Spleen (tissue), 11 donors: ENCODE data around the gene KRT84. TPM values are rescaled to one million over a fixed set of nuclear protein-coding genes. Genes with fewer than 3 reads are reported as not detected.
A peak's percentile ranks its signal among the peaks of the same experiment; 100 is the strongest.
"Not testable (repeated sequence)": the region's sequence is repeated elsewhere in the genome, so short reads cannot be mapped to it uniquely, and the experiment has no call there.

ENCODE experiments used
- DNase-seq: peaks from one replicate; pipeline ENCODE4 v3.0.0-alpha.2; 2020
- H3K27ac ChIP-seq, 8 donors: fragments of 200-600 bp; sonication (generic) in 7 of 8; 1 replicate in 4 of 8; 2 replicates in 4 of 8; pipeline versions ENCODE4 v1.5.0 to v1.8.0; 2016 to 2021; ENCODE audit warnings: inconsistent platforms in 4 of 8, mild to moderate bottlenecking in 4 of 8, moderate library complexity in 1 of 8
- H3K27me3 ChIP-seq, 7 donors: fragments of 200-600 bp; sonication (generic) in 6 of 7; replicated peaks in 1 of 7; 1 replicate in 4 of 7; 2 replicates in 3 of 7; pipeline versions ENCODE4 v1.5.0 to v1.8.0; 2016 to 2021; ENCODE audit warnings: inconsistent platforms in 3 of 7, mild to moderate bottlenecking in 1 of 7
- H3K36me3 ChIP-seq, 6 donors: fragments of 200-600 bp; sonication (generic) in 5 of 6; 1 replicate in 4 of 6; 2 replicates in 2 of 6; pipeline versions ENCODE4 v1.5.0 to v1.8.0; 2016 to 2021; ENCODE audit warnings: inconsistent platforms in 2 of 6
- H3K4me1 ChIP-seq, 6 donors: fragments of 200-600 bp; sonication (generic) in 5 of 6; 1 replicate in 3 of 6; 2 replicates in 3 of 6; pipeline versions ENCODE4 v1.5.0 to v1.8.0; 2016 to 2021; ENCODE audit warnings: inconsistent platforms in 3 of 6
- H3K4me3 ChIP-seq, 8 donors: fragments of 200-600 bp; sonication (generic) in 7 of 8; 1 replicate in 4 of 8; 2 replicates in 4 of 8; pipeline versions ENCODE4 v1.5.0 to v1.8.0; 2016 to 2021; ENCODE audit warnings: inconsistent platforms in 4 of 8, mild to moderate bottlenecking in 4 of 8, moderate library complexity in 2 of 8
- H3K9me3 ChIP-seq, 8 donors: fragments of 200-600 bp; sonication (generic) in 7 of 8; 1 replicate in 4 of 8; 2 replicates in 4 of 8; pipeline versions ENCODE4 v1.5.0 to v1.8.0; 2016 to 2021; ENCODE audit warnings: inconsistent platforms in 4 of 8
- CTCF ChIP-seq, 11 experiments: fragments of 200-600 bp in 7 of 11; fragments of 450-650 bp in 4 of 11; sonication (generic) in 4 of 11; IDR thresholded peaks in 8 of 11; conservative IDR thresholded peaks in 3 of 11; 1 replicate in 7 of 11; 2 replicates in 4 of 11; pipeline versions ENCODE4 v1.4.0 to v1.8.0; 2016 to 2021; ENCODE audit warnings: antibody characterized with exemption in 11 of 11, inconsistent platforms in 4 of 11, mild to moderate bottlenecking in 1 of 11
- POLR2A ChIP-seq, 3 donors: fragments of 450-650 bp; IDR thresholded peaks; one replicate each; pipeline ENCODE4 v1.5.1; 2017; ENCODE audit warnings: antibody characterized with exemption in 3 of 3, mild to moderate bottlenecking in 1 of 3
- POLR2AphosphoS5 ChIP-seq, 3 donors: sonication (generic); formaldehyde crosslinking; IDR thresholded peaks; one replicate each; pipeline ENCODE4 v1.5.1; 2017; ENCODE audit warnings: antibody characterized with exemption in 3 of 3
- WGBS, 5 donors: extraction: QIAGEN DNeasy Blood & Tissue Kit in 3 of 5; methylation state at CpG; one replicate each; pipeline versions ENCODE4 v1.1.5 to v1.1.7; 2013 to 2018; 5-methylcytosine and 5-hydroxymethylcytosine counted together
- intact Hi-C: fragments of 100-400 bp; cut with DNase I; formaldehyde crosslinking; loops from one replicate; pipeline ENCODE4 v1.15.0; 2023; ENCODE audit warnings: low total_unique reads
- polyA plus RNA-seq, 3 donors: library from polyadenylated mRNA; stranded (reverse); fragments of 200-250 nt; gene quantifications; one replicate each; pipeline ENCODE4 v1.2.1, GENCODE V29; 2013
- total RNA-seq, 7 donors: library from RNA; depleted of rRNA in 3 of 7; stranded (reverse); fragments of >200 nt in 3 of 7; fragmentation: NEBNext Ultra II Directional in 4 of 7; extraction: Animal tissue kit (Norgen Biotek cat#: 25700) in 4 of 7; gene quantifications; one replicate each; pipeline versions ENCODE4 v1.1.0 to v1.2.1, GENCODE V29; 2016 to 2021
- donor health status: healthy with polysubstance abuse.
- donor health status: DM: no; HTN: no; CAD: no; lungs with moderate emphysema.
- donor health status: DM: no; HTN: no; CAD: no.
- donor health status: Bipolar disorder and iron deficiency.
- donor health status: healthy.
- donor health status: DM: no; HTN: no; CAD: no.
- donor health status: DM: yes; HTN: yes; CAD: no.

The KRT84 gene
- total and polyA plus RNA-seq, 10 donors, result 0.52 TPM; not detected in 9

- peaks cover 0 to 23% (median 8%) of the 10 kb centered on the region in 6 donors for H3K4me1 ChIP-seq
- WGBS, 5 donors, result 68 to 80% (median 76%) methylated on average over 6 of the region's 6 CpGs
- no peak for DNase-seq
Measured at GRCh38 chr12:52349196-52349595, 36.3 kb downstream of the KRT84 start.

DNA sequence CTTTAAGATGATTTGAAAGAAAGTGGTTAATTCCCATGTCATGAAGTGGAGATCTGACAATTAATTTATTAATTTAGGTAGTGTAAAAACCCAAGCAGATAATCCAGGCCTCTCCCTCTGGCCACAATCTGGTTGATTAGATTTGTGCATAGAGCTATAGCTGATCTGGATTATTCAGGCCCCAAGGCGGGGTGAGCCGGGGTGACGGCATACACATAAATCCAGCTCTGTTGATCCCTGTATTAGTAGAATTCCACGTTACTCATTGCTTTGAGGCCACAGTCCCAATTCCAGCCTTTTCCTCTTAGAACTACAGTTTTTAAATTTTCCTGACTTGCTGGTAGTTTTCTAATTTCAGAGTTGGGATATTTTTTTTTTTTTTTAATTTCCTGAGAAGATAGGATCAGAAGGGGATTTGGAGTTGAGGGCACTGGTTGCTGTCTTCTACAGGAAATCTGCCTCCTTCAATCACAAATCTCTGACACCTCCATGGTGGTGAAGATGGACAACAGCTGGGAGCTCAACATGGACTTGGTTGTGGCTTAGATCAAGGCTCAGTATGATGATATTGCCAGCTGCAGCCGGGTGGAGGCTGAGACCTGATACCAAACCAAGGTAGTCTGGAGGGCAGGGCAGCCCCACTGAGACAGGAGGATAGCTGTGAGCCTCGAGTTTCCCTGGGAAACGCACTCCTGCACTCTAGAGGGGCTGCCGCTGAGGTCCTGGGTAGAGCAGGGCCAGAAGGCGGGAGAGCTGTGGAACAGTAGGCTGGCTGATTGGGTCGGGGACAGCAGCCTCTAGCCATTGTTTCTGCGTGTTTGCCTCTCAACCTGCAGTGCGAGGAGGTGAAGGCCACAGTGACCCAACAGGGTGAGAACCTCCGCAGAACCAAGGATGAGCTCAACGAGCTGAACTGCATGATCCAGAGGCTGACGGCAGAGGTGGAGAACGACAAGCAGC is 37.6 kb downstream of the KRT84 start:
- Histone ChIP-seq H3K36me3 (no peaks in the 10 kb centered on the region), H3K4me3 (no peak overlapping the region), H3K27ac (no peak overlapping the region), H3K4me1 (peaks cover 0 to 23% (median 8%) of the 10 kb centered on the region in 6 donors), H3K27me3 (peaks cover 0 to 25% (median 0%) of the 10 kb centered on the region in 7 donors), H3K9me3 (peaks cover 0 to 11% (median 0%) of the 10 kb centered on the region in 8 donors)
- TF ChIP-seq POLR2AphosphoS5 (IDR thresholded peaks at IDR 0.05), result no peak
- TF ChIP-seq POLR2A (IDR thresholded peaks at IDR 0.05), result no peak
- TF ChIP-seq CTCF (IDR thresholded peaks at IDR 0.05 in 8 of 11, conservative IDR thresholded peaks at IDR 0.05 in 3 of 11), result no peak
- peak; percentile 60 for DNase-seq
- 65 to 77% (median 76%) methylated on average over 14 to 16 of the region's 16 CpGs for WGBS, 5 donors
- intact Hi-C loops, result no loop called here

More at GRCh38 chr12:52349196-52349595, 36.3 kb downstream of the KRT84 start:
- intact Hi-C loops, result no loop called here
- no peak overlapping the region for H3K27ac ChIP-seq
- H3K27me3 ChIP-seq, result peaks cover 0 to 31% (median 0%) of the 10 kb centered on the region in 7 donors
- H3K36me3 ChIP-seq, result no peaks in the 10 kb centered on the region
- H3K9me3 ChIP-seq, result peaks cover 0 to under 1% (median 0%) of the 10 kb centered on the region in 8 donors
- no peak overlapping the region for H3K4me3 ChIP-seq
- TF ChIP-seq POLR2AphosphoS5 (IDR thresholded peaks at IDR 0.05), result no peak
- no peak for TF ChIP-seq POLR2A (IDR thresholded peaks at IDR 0.05)

DNA sequence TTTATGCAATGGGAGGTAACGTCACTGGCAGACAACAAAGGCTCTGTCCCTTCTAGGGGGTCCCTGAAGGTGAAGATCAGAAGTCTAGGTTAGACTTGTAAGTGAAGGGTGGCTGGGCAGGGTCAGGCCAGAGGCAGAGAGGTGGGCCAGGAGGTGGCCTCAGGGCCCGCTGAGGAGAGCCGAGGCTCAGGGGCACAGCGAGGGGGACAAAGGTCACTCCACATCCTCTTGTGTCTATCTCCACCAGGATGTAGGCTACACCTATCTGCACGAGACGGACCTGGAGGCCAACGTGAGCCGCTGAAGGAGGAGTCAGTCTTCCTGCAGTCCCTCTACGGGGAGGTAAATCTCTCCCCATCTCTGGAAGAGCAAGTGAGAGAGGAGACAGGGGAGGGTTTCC is 38.4 kb downstream of the KRT84 start:
- DNase-seq, result peak; percentile 57
- TF ChIP-seq POLR2AphosphoS5 (IDR thresholded peaks at IDR 0.05), result no peak
- 62 to 77% (median 72%) methylated on average over 9 of the region's 9 CpGs for whole genome bisulfite sequencing, 5 donors

GRCh38 chr12:52346593-52346992 is 38.9 kb downstream of the KRT84 start:
- TF ChIP-seq POLR2A (IDR thresholded peaks at IDR 0.05) (no peak), POLR2AphosphoS5 (IDR thresholded peaks at IDR 0.05) (no peak), CTCF (IDR thresholded peaks at IDR 0.05 in 8 of 11, conservative IDR thresholded peaks at IDR 0.05 in 3 of 11) (no peak)
- WGBS, 5 donors, result 15 to 49% (median 29%) methylated on average over 4 of the region's 4 CpGs
- intact Hi-C loops, result no loop called here
- no peak overlapping the region for H3K4me3 ChIP-seq
- H3K27ac ChIP-seq, result no peak overlapping the region
- no peak for DNase-seq
- H3K27me3 ChIP-seq, result peaks cover 0 to 17% (median 0%) of the 10 kb centered on the region in 7 donors
- no peaks in the 10 kb centered on the region for H3K36me3 ChIP-seq
- H3K4me1 ChIP-seq, result peaks cover 0 to 12% (median 4%) of the 10 kb centered on the region in 6 donors
- H3K9me3 ChIP-seq, result peaks cover 0 to 11% (median 0%) of the 10 kb centered on the region in 8 donors

More for the DNA sequence above, 38.4 kb downstream of the KRT84 start:
- peaks cover 0 to 11% (median 0%) of the 10 kb centered on the region in 8 donors for H3K9me3 ChIP-seq
- peaks cover 0 to 16% (median 7%) of the 10 kb centered on the region in 6 donors for H3K4me1 ChIP-seq
- H3K4me3 ChIP-seq, result no peak overlapping the region
- no peaks in the 10 kb centered on the region for H3K36me3 ChIP-seq
- H3K27ac ChIP-seq, result no peak overlapping the region
- intact Hi-C loops, result no loop called here
- peaks cover 0 to 17% (median 0%) of the 10 kb centered on the region in 7 donors for H3K27me3 ChIP-seq

DNA sequence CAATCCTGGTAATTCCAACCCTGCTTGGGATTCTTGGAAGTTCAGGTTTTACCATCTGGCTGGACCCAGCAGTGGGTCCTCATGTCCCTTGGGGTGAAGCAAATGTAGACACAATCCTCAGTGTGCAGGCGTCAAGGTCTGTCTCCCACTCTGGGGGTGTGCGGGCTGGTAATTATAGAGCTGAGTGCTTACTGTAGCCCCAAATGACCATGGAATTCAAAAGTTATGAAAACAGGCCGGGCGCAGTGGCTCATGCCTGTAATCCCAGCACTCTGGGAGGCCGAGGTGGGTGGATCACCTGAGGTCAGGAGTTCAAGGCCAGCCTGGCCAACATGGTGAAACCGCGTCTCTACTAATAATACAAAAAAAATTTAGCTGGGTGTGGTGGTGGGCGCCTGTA is 40.4 kb downstream of the KRT84 start:
- H3K4me1 ChIP-seq, H3K36me3 ChIP-seq, H3K4me3 ChIP-seq, intact Hi-C loops, H3K27ac ChIP-seq: not testable (repeated sequence)
- WGBS, 5 donors, result 86 to 96% (median 90%) methylated on average over 8 of the region's 8 CpGs
- H3K27me3 ChIP-seq, result peaks cover 0 to 10% (median 0%) of the 10 kb centered on the region in 7 donors
- peaks cover 0 to 11% (median 0%) of the 10 kb centered on the region in 8 donors for H3K9me3 ChIP-seq
- DNase-seq, result peak; percentile 30
